ENCODE measurements around the gene MYO10. TPM values are rescaled to one million over a fixed set of nuclear protein-coding genes. Genes with fewer than 3 reads are reported as not detected.
A peak's percentile ranks its signal among the peaks of the same experiment; 100 is the strongest.

MYO10 gene
- total RNA-seq, 2 experiments from 2014 or later: 0.30 TPM; not detected in 1

DNA sequence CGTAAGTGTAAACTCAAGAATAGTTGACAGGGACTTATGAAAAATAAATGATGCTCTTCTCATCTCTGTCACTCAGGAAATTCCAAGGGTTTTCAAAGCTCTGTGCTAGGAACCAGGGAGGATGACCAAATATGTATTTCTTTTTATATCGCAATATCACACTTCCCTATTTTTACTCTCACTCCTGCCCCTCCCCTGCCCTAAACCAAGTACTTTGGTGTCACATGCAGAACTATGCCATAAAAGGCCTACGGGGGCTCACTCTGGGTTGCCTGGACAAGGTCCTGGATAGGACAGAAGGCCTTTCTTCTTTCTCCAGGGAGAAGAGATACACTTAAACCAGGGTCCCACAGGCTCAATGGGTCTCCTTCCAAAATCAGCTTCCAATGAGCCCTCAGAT, 311.0 kb downstream of the MYO10 start:
- Mint-ChIP-seq H3K27ac (peak overlapping the region; percentile 97), H3K4me1 (peaks cover 46% of the 10 kb centered on the region), H3K9me3 (no peaks in the 10 kb centered on the region), H3K27me3 (no peaks in the 10 kb centered on the region), H3K4me3 (no peak overlapping the region), H3K36me3 (peaks cover 2% of the 10 kb centered on the region)
- no peak for DNase-seq

DNA sequence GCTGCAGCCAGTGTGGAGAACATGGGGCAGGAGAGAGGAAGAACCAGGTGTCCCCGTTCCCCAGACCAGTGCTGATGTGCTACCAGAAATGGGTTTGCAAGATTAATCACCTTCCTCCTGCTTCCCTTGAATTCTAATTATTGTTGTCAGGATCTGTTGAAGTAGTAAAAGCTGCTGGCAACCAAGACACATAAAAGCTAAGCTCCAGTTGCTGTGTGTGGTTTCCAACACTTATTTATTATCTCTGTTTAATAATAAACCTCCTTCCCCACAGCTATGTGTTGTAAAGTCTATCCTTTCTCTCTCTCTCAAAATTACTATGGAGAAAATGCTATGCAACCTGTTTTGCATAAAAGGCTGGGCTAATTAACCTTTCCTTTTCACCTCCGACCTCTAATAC, 317.0 kb downstream of the MYO10 start:
- Mint-ChIP-seq H3K27me3 (no peaks in the 10 kb centered on the region), H3K4me3 (no peak overlapping the region), H3K36me3 (peaks cover 10% of the 10 kb centered on the region), H3K4me1 (peaks cover 17% of the 10 kb centered on the region), H3K27ac (no peak overlapping the region), H3K9me3 (no peaks in the 10 kb centered on the region)
- DNase-seq: no peak

DNA sequence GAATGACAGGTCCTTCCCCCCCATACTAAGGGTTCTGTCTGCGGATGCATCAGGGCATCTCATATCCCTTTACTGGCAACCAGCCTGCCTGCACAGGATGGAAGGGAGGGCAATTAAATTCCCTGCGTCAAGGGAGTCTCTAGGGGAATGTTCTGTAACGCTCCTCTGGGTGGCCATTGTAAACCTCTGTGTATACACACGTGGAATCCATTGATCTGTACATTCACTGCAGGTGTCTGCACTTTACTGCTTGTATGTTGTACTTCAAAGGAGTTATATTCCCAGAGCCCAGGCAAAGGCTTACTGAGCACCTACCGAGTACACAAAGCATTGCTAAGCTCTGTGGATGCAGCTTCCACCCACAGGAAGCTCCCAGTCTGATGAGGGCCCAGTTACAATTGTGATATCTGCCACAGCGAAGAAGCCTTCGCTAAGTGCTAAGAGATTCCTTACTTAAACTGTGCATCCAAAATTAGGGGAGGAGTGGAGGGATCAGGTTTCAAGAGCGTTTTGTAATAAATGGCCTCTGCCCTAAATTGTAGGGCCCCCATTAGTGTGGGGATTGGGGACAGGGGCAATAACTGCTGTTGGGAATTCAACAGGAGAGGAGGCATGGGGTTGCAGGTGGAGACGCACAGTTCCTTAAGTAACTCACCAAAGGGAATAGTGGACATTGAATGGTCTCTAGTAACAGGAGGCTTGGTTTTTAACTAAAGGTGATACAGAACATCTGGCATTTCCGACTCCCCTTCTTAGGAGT, 317.8 kb downstream of the MYO10 start:
- Mint-ChIP-seq H3K9me3 (no peaks in the 10 kb centered on the region), H3K4me3 (no peak overlapping the region), H3K4me1 (peaks cover 23% of the 10 kb centered on the region), H3K36me3 (peaks cover 11% of the 10 kb centered on the region), H3K27ac (no peak overlapping the region), H3K27me3 (no peaks in the 10 kb centered on the region)
- DNase-seq: no peak

DNA sequence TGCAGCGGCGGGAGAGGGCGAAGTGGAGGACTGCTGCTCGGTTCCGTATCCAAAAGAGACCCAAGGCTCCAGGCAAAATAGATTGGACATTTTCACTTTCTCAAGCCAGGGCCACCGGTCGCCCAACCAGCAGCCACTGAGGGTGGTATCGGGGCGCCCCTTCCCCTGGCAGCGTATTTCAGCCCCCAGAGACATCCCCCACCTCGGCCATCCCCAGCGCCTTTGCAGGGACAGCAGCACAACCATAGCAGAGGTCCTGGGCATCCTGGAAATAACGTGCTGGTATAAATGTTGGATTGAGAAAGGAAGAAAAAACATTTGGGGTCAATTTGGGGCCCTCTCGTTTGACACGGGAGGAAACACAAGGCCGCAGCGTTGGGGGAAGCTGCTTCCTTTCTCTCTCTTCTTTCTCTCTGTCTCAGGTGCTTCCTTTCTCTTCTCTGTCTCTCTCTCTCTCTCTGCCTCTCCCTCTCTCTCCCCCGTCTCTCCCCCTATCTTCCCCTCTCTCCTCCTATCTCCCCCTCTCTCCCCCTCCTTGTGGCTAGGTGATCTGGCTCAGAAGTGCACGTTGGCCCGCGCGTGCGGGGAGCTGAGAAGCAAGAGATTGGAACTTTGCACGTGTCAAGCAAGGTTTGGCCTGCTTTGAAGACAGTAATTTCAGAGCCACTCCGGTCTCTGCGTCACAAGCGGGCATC, 318.7 kb downstream of the MYO10 start:
- Mint-ChIP-seq H3K27me3 (no peaks in the 10 kb centered on the region), H3K4me1 (peaks cover 31% of the 10 kb centered on the region), H3K4me3 (no peak overlapping the region), H3K27ac (no peak overlapping the region), H3K9me3 (no peaks in the 10 kb centered on the region), H3K36me3 (peaks cover 13% of the 10 kb centered on the region)
- peak; percentile 62 for DNase-seq

DNA sequence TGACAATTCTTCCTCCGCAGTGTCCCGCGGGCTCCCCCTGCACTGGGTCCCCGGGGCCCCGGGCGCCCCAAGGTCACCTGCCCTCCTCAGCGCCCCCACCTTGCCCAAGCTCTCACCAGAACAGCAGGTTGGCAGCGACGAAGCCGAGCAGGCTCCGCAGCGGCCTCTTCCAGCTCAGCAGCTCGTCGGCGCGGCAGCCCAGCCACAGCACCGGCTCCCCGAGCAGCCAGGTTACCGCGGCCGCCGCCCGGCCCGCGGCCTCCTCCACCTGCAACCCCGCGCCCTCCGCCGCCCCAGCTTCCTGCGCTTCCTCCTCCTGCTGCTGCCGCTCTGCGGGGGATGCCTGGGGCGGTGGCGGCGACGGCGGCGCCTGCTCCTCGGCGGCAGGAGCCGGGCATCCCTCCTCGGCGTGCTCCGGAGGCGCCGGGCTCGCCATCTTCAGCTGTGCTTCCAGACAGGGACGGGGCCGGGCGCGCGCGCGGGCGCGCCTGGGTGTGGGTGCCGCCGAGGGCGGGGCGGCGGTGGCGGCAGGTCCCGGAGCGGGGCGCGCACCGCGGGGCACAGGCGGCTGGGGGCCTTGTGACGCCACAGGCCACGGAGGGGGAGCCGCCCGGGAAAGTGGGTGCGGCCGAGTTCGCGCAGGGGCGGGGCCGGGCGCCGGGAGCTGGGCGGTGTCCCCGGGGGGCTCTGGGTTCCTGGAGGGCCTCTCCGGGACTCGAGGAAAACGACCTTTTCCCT, 319.4 kb downstream of the MYO10 start, which contains the start of gene RETREG1:
Gene RETREG1 (minus strand): TSS at position 462 of the 738 bp plus-strand sequence. CDS start 26 bp downstream, at position 436.
- Mint-ChIP-seq H3K27ac (peak within 1 kb of the TSS; percentile 90), H3K4me3 (peak within 1 kb of the TSS; percentile 95)

DNA sequence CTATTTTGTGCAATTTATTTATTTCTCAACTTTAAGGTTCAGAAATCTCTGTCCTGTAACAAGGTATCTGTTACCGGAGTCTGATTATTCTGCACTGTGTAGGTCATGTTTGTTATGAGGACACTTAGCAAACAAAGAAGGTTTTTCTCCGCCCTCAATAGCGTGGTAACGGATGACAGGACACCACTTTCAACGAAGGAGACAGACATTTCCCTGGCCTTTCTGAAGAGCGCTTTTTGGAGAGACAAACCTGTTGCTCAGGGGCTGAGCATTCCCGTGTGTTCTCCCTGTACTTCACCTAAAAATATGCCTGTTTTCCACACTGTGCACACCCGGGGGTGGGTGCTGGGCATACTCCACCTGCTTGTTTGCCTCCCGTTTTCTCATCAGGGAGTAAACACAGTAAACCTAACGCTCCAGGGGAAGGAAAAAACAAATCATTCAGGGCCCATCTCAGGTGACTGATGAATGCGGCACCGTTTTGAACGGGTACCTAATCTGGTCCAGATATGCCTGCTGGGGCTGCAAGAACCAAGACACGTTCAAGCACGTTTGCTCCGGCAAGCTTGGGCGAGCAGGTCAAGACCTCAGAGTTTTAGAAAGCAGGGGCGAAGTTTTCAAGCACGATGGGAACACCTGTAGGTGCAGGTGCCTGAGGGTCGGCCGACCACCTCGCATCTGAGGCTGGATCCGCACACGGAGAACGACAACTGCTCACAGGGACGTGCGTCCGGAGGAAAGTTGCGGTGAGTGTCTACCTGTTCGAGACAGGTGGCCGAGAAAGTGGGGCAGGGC, 320.1 kb downstream of the MYO10 start:
- H3K4me1 Mint-ChIP-seq: peaks cover 41% of the 10 kb centered on the region
- no peaks in the 10 kb centered on the region for H3K27me3 Mint-ChIP-seq
- peak overlapping the region; percentile 95 for H3K4me3 Mint-ChIP-seq
- peak overlapping the region; percentile 90 for H3K27ac Mint-ChIP-seq
- H3K9me3 Mint-ChIP-seq: no peaks in the 10 kb centered on the region
- peaks cover 21% of the 10 kb centered on the region for H3K36me3 Mint-ChIP-seq
- no peak for DNase-seq

More for the DNA sequence above, 319.4 kb downstream of the MYO10 start, which contains the start of gene RETREG1:
- no peaks in the 10 kb centered on the region for H3K9me3 Mint-ChIP-seq
- DNase-seq: peak; percentile 89
- H3K36me3 Mint-ChIP-seq: peaks cover 13% of the 10 kb centered on the region
- no peaks in the 10 kb centered on the region for H3K27me3 Mint-ChIP-seq
- H3K4me1 Mint-ChIP-seq: peaks cover 36% of the 10 kb centered on the region

DNA sequence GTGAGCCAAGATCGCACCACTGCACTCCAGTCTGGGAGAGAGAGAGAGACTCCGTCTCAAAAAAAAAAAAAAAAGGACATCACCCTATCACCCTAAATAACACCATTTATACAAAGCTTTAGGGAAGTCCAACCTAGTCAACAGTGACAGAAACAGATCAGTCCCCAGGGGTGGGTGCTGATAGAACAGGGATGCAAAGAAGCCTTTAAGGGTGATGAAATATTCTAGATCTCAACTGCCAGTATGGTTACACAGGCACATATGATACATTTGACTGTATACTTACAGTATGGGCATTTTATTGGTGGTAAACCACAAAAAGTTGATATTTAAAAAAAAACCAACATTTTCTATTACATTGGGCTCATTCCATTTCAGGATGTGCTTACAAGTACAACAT, 324.1 kb downstream of the MYO10 start:
- no peak for DNase-seq
- Mint-ChIP-seq H3K27ac (peak overlapping the region; percentile 75), H3K4me1 (peaks cover 56% of the 10 kb centered on the region), H3K36me3 (peaks cover 34% of the 10 kb centered on the region), H3K4me3 (no peak overlapping the region), H3K27me3 (no peaks in the 10 kb centered on the region), H3K9me3 (no peaks in the 10 kb centered on the region)

All from activated naive CD8-positive, alpha-beta T cell treated with anti-CD3 and anti-CD28 coated beads for 36 hours (primary cell).